ENCODE measurements around the gene SCAF4.
A peak's percentile ranks its signal among the peaks of the same experiment; 100 is the strongest.

The SCAF4 gene

GRCh38 chr21:31735511-31735992 is 3.6 kb upstream of the SCAF4 start:
- DNase-seq, result no peak

DNA sequence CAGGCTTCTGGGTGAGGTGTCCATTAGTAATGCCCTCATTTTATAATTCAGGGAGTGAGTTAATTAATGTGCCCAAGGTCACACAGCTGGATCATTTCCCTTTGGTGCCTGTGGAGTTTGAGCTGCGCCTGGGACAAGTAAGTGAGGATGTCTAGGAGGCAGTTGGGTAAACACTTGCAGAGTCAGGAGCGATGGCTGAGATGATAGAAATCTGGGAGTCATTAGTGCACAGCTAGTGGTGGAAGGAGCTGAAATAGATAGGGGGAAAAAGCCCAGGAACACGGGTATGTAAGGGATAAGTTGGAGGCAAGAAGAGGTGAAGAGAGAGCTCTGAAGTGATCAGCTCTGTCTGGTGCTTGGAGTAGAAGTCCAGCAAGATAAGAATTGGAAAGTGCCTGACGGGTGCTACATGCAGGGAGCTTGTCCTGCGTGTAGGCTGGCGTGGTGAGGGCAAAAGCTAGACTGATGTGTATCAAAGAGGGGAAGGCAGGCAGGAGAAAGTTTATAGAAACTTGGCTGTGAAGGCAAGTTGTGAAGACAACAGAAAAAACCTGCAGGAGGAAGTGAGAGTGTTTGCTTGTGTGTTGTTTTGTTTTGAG is 1.7 kb upstream of the SCAF4 start:
- DNase-seq, result no peak

DNA sequence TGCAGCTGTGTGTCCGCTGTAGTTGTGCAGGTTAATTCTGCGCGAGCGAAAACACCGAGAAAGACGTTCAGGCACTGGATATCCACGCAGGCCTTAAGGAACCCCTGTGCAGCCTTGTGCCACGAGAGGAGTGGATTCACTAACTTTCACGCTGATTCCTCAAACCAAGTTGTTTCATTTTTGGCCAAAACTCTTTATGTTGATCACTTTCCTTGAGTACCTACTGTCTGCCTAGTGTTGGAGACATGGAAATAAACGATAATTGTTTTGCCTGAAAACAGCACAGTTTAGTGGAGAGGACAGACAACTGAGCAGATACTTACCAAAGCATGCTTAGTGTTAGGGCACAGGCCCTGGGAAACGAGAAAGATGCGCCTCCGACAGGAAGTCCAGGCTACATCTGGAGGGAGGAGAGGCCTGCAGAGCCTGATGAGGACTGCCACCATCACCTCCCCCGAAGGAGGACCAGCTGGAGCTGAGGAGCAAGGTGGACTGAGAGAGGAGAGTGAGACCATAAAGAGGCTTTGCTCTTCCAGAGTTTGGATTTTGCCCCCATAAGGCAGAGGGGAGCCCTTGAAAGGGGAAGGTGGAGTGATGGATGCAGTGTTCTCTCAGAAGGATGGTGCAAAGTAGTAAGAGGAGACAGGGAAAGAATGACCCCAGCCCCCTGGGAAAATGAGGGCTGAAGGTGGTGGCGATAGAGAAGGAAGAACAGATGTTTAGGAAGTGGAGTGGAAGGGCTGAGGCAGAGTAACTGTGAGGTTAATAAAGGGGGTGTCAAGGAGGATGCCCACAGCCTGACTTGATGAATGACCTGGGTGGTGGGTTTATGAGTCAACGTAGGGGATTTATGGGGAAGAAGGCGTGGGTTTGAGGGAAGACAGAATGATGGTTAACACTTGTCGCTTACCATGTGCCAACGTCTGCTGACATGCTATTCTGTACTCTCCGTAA is 956 bp upstream of the SCAF4 start:
- DNase-seq, result peak; percentile 49

- DNase-seq, result peak; percentile 42
Observed at GRCh38 chr21:31731056-31731856, 662 bp downstream of the SCAF4 start.

GRCh38 chr21:31730712-31731055 is 1.2 kb downstream of the SCAF4 start:
- no peak for DNase-seq

DNA sequence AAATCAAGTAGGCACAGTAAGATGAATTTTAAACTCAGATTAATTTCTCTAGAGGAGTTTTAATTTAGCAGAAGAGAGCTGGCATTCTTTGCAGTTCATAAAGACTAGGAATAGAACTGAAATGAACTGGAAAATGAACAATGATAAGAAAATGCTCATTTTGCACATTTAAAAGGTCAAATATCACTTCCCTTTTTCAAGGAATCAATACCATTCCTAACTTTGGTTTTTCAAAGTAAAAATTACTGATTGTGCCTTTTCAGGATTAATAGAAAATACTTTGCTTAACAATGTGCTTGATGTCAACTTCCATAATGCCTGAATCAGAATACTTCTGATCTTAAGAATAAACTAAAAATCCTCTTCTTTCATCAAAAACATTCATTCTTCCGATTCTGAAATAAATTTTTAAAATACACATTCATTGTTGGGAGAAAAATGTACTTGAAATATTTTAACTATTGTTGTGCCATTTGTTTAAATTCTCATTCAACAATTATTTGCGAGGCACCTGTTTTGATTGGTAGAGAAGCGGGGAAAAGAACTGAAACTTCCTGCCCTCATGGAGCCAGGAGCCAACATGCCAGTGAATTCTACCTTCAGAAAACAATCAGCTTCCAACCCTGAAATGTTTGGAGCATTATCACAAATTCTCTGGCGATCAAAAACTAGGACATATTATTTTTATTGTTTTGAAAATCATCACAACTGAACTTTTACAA is 2.1 kb downstream of the SCAF4 start:
- no peak for DNase-seq

DNA sequence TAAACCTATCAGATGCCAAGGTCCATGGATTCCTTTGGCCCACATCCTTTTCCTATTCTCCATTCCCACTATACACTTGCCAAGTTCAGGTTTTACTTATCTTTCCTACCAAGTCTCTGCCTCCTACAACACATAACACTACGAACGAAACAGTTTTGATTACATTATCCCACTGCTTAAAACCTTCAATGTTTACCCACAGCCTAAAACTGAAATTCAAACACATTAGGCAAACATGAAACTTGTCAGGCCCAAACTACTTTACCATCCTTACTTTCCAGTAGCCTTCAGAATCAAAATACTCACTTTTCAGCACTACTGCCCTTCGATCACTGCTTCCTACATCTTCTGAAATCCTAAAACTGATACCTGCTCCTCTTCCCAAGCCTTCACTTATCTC is 3.0 kb downstream of the SCAF4 start:
- DNase-seq, result no peak

GRCh38 chr21:31728191-31728590 is 3.7 kb downstream of the SCAF4 start:
- no peak for DNase-seq

DNA sequence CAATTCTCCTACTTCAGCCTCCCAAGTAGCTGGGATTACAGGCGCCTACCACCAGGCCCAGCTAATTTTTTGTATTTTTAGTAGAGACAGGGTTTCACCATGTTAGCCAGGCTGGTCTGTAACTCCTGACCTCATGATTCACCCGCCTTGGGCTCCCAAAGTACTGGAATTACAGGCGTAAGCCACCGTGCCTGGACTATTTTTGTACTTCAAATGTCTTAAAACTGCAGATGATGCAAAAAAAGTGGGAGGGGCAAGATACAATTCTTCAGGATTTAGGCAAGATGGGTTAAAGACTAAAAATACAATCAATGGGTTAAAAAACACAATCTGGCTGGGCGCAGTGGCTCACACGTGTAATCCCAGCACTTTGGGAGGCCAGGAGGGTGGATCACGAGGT is 4.7 kb downstream of the SCAF4 start:
- DNase-seq, result no peak

- no peak for DNase-seq
Observed at GRCh38 chr21:31726407-31726806, 5.5 kb downstream of the SCAF4 start.

GRCh38 chr21:31725202-31725839 is 6.6 kb downstream of the SCAF4 start:
- peak; percentile 57 for DNase-seq

- DNase-seq, result no peak
Observed at GRCh38 chr21:31724552-31724951, 7.4 kb downstream of the SCAF4 start.

DNA sequence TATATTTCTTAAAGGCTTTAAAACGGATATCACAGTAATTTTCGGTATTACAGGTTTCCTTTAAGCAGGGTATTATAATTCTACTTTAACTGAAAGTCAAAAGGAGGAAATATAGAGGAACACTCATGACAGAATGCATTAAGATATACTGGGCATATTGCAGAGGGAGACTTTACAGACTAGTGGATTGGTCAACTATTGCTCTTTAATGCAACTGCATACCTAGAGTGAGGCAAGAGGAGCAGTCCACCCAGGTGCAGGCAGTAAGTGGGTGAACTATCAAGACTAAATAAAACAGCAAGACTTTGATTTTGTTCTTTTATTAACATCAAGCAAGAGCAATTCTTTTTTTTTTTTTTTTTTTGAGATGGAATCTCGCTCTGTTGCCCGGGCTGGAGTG is 10.5 kb downstream of the SCAF4 start:
- no peak for DNase-seq

- no peak for DNase-seq
Observed at GRCh38 chr21:31720739-31721138, 11.2 kb downstream of the SCAF4 start.

- no peak for DNase-seq
Observed at GRCh38 chr21:31720330-31720729, 11.6 kb downstream of the SCAF4 start.

DNA sequence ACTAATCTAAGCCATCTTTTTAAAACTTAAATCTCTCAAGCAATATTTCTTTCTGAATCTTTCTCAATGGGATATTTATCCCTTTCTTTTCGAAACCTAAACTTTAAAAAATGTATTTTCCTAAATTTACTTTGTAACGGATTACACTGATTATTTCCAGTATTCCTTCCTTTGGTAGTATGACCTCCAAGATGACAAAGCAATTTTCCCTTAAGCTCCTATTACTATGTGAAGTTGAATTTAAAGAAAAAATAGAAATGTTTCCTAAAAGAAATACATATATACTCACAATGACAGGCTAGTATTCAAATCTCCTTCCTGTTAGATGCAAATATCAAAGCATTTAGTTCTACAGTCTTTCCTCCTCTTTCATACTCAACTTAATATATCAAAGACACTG is 15.8 kb downstream of the SCAF4 start:
- no peak for DNase-seq

- DNase-seq, result no peak
Observed at GRCh38 chr21:31714741-31715365, 17.1 kb downstream of the SCAF4 start.

DNA sequence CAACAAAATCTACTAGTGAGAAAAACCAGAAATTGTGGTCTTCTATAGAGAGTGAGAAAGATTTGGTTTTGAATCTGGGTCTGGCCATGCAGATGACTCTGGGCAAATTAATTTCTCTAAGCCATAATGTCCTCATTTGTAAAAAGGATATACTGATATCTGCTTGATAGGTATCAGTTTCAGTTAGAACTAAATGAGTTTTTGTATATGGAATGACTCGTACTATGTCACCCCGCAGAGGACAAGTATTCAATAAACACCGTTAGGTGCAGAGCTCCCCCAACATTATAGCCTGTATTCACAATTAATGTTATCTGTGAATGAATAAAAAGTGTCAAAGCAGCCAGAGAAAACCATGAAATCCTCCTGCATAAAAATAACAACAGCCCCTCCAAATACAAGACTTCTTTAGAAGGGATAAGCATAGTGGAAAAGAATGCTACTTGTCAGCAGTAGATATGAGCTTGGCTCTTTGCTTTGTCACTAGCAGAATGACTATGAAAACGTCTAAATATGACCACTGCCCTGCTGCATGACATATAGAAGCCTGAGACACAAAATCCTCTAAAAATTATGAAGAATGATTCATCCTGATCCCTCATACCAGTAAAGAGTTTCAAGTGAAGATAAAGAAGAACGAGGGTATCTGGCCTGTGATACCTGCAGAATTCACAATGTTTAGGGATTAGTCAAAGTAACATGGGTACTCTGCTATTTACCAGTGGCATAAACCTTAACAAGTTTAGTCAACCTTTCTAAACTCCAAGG is 17.8 kb downstream of the SCAF4 start:
- peak; percentile 67 for DNase-seq

- no peak for DNase-seq
Observed at GRCh38 chr21:31713115-31713514, 18.8 kb downstream of the SCAF4 start.

DNA sequence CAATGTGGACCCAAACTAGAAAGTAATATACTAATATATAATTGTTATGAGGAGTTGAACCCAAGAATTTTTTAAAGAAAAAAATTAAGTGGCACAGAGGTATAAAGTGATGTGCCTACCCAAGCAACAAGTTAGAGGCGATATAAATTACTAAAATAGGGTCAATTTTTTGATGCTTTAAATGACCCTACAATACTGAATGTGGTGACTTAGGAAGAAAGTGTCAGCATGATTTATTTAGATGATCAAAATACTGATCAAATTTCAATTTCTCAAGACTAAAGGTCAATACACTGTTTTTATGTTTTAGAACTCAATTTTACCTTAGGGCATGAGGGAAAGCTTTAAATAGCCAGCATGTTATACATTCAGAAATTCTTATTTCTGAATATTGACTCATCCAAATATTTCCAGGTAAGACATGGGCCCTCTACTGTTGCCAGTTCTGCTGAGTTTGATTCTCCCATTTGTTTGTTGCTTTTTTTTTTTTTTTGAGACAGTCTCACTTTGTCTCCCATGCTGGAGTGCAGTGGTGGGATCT is 20.1 kb downstream of the SCAF4 start:
- DNase-seq, result no peak

- DNase-seq, result no peak
Observed at GRCh38 chr21:31711326-31711725, 20.6 kb downstream of the SCAF4 start.
